CD4-positive, alpha-beta T cell treated with Interleukin-2 at 100 ng/mL for 4 hours (primary cell): ENCODE measurements around the gene TCP11L2.

Experiments used
- DNase-seq: peaks from one replicate; pipeline ENCODE4 v3.0.0-alpha.2; 2020; ENCODE audit warnings: low spot score

TCP11L2 gene

DNA sequence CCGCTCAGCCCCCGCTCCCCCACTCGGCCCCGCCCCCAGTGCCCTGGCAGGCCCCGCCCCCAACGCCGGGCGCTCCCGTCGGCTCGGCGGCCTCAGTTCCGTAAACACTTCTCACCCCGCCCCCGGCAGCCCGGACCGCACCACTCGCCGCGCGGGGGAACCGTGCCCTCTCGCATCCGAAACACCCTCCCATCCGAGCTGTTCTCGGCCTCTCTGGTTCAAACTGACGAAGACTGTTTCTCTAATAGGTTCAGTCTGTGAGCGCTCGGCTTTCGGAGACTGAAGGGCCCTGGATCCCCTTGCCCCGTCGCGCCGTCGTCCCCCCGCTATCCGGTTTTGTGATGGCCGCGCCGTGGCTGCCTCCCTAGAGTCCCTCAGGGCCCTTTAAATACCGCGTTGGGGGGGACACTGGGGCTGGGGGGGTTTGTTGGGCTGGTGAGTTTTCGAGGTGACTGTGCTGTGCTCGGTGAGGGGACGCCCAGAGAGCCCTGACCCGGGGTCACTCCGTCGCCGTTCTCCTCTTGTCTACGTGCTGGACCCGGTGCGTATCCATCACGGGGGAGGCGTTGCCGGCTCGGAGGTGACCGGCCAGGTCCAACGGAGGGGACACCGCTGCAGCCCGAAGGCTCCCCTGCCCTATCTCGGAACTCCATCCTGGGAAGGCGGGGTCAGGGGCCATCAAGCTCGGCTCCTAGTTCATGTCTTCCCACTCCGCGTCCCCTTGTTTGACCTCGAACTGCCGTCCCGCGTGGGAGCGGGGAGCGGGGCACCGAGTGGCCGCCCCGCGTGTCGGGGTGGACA, at the start of gene TCP11L2:
TSS of gene TCP11L2 (plus strand) at position 333 of the 801 bp plus-strand sequence. CDS start 8,343 bp downstream, outside the sequence.
- peak; percentile 90 for DNase-seq

DNA sequence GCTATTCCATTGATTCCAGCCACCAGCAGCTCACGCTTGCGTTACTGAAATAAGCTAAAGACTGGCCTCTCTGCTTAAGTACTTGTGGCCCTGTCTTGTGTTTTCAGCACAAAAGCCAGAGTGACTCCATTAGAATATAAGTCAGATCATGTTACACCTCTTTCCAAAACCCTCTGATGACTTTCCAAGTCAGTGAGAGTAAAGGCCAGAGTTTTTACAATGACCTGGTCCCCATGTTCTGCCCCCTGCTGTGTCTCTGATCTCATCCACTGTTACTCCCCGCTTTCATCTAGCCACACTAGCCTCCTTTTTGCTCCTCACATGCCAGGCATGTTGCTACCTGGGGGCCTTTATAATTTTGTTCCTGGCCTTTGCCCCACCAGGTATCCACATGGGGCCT, 47.8 kb upstream of the TCP11L2 start:
- no peak for DNase-seq

DNA sequence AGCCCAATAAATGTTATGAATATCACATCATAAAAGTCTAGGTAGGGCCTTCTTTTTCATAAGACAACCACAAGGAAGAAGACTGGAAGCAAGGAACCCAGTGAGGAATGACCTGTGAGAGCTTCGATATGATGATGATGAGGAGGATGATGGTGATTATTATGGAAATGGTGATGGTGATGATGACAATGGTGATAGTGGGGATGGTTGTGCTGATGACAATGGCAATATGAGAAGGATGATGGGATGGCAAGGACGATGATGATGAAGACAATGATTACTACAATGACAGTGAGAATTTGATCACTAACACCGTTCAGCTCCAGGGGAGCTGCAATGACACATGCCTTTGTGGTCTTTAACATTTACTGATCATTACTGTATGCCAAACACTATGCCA, 47.0 kb upstream of the TCP11L2 start:
- DNase-seq, result no peak

DNA sequence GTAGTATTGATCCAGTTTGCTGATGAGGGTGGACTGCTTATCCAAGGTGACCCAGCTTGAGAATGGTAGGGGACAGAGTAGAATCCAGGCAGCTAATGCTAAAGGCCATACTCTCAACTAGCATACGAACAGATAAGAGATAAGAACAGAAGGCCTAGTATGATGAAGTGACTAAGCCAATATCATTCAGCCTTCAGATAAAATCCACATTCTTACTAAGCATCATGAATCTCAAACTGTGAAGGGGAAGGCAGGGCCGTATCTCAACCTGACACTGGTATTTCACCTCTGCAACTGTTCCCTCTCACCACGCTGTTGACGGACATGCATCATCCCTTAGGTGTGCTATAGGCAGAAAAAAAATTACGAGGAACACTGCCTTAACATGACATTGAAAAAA, 46.6 kb upstream of the TCP11L2 start:
- DNase-seq, result no peak

DNA sequence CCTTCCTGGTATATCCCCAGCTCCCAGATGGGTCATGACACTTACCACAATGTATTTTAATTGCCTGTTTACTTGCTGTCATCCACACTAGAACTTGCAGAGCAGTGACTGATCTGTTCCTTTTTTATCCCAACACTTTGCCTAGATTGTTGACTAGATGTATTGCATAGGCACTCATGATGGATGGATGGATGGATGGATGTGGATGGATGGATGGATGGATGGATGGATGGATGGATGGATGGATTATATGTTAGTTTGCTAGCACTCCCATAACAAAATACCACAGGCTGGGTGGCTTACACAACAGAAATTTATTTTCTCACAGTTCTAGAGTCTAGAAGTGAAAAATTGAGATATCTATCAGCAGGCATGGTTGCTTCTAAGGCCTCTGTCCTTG, 46.0 kb upstream of the TCP11L2 start:
- no peak for DNase-seq

DNA sequence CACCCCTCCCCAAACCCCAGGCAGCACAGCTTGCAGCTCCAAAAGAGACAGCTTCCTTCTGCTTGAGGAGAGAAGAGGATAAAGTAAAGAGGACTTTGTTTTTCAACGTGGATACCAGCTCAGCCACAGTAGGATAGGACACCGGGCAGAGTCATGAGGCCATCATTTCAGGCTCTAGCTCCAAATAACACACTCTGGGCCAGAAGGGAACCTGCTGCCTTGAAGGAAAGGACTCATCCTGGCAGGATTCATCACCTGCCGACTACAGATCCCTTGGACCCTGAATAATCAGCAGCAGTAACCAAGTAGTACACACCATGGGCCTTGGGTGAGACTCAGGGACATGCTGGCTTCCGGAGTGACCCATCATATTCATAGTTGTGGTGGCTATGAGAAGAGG, 44.3 kb upstream of the TCP11L2 start:
- no peak for DNase-seq

DNA sequence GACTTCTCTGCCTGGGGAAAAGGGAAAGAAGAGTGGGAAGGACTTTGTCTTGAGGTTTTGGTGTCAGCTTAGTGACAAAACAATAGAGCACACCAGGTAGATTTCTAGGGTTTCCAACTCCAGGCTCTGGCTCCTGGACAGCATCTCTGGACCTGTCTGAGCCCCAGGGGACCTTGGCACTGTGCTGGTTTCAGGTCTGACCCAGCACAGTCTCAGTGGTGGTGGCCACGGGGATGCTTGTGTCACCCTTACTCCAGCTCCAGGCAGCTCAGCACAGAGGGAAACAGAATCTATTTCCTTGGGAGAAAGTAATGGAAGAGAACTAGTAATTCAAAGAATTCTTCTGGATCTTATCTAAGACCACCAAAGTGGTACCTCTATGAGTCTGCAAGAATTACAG, 43.6 kb upstream of the TCP11L2 start:
- no peak for DNase-seq

DNA sequence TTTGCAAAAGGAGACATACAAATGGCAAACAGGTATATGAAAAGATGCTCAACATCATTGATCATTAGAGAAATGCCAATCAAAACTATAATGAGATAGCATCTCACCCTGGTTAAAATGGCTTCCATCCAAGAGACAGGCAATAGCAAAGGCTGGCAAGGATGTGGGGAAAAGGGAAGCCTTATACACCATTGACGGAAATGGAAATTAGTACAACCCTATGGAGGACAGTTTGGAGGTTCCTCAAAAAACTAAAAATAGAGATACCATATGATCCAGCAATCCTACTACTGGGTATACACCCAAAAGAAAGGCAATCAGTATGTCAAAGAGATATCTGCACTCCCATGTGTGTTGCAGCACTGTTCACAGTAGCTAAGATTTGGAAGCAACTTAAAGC, 37.4 kb upstream of the TCP11L2 start:
- DNase-seq, result no peak

DNA sequence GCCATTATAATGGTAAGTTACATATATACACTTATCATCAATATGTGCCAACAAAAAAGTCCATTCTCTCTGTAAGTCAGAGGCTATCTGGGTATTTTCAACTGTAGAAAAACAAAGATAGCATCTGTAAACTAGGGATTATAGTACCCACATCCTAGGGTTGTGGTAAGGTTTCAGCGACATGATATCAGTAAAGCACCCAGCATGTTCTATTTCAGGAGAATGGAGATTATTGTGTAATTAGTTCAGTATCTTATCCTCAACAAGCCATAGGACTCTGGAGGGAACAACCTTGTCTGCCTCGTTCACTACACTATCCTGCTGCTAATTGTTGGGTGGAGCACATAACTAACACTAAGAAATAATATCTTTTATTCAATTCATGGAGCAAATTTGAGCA, 35.0 kb upstream of the TCP11L2 start:
- no peak for DNase-seq

DNA sequence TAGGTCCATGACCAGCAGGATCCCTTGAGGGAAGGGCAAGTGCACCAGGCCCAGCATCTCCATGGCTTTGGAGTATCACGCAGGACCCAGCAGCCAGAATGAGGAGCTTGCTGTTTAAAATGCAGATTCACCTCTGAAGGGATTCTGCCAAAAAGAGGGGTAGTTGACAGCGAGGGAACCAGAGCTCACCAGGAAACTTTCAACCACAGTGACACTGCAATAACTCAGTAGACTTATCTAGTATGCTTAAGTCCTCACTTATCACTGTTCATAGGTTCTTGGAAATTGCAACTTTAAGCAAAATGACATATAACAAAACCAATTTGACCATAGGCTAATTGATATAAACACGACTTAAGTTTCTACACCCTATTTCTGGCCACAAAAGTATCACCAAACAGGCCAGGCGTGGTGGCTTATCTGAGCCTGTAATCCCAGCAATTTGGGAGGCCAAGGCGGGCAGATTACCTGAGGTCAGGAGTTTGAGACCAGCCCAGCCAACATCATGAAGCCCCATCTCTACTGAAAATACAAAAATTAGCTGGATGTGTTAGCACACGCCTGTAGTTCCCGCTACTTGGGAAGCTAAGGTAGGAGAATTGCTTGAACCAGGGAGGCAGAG, 33.3 kb upstream of the TCP11L2 start:
- no peak for DNase-seq

DNA sequence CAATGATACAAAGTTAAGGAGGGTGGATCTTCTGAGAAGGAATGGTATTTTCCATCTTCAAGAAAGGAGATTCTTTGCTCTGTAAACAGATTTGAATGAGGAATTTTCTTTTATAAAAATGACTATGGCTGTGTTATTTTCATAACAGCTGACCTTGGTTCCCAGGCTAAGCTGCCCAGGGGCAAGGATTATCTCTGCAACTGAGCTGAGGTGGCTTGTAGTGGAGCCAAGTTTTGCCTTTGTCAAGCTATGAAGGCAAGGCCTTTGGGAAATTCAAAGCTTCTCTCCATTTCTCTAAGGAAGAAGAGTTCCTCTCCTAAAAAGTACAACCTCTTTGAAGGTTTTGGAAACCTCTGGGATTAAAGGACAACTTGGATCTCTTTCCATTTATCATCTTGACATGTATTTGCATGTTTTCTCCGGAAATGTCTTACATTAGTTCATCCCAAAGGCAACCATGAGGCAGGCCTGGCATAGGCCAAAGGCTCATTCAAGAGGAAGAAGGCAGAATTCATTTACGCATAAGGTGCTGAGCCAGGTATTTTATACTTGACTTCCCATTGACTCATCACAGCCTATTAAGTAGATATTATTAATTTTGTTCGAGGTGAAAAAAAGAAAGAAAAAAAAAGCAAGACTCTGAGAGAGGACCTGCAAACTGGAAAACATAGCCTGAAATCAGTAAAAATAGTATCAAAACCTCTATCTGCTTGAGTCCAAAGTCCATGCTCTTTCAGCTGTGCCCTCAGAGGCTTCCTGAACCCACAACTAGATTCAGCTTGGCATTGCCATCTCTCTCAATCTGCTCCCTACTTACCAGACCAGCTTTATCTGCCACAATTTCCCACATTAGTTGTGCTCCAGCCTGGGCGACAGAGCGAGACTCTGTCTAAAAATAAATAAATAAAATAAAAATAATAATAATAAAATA, 30.7 kb upstream of the TCP11L2 start:
- DNase-seq, result no peak

DNA sequence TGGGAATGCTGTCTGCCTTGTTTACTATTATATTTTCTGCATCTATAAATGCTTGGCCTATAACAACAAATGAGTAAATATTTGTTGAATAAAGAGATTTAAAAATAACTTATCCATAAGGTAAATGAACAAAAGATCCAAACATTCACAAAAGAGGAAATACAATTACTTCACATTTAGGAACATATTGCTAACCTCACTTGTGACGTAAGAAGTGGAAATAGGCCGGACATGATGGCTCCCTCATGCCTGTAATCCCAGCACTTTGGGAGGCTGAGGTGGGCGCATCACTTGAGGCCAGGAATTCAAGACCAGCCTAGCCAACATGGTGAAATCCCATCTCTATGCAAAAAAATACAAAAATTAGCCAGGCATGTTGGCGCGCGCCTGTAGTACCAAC, 29.0 kb upstream of the TCP11L2 start:
- DNase-seq, result no peak

DNA sequence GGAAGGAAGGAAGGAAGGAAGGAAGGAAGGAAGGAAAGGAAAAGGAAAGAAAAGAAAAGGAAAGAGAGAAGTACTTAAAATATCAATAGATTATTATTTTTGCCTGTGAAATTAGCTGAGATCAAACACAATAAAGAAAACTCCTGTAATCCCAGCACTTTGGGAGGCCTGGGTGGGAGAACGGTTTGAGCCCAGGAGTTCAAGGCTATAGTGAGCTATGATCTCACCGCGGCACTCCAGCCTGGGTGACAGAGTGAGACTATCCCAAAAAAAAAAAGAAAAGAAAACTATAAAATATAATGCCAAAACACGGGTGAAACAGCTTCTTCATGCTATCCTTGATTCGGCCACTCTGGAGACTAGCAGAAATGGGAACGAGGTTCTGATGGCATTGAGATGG, 28.5 kb upstream of the TCP11L2 start:
- DNase-seq, result no peak

DNA sequence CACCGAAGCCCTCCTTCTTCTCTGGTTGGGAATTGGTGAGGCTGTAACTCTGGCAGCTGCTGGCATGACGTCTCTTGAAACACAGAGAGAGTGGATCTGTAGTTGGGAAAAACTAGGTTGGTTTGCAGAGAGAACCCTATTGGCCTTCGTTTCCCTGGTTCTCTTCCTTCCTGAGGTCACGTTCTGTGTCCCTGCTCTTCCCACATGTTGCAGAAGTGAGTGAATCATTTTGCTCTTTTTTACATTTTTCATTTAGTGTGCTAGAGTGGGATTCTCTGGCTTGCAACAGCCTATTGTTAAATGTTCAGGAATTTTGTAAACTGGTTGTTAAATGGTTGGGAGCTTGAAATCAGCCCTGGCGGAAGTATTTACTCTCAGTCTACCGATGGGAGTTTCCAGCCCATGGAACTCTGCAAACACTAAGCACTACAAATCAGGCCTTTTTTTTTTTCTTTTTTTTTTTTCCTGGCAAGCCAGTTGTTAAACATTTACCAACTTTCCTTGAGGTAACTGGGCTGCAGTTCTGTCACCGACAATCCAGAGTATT, 27.9 kb upstream of the TCP11L2 start:
- no peak for DNase-seq

DNA sequence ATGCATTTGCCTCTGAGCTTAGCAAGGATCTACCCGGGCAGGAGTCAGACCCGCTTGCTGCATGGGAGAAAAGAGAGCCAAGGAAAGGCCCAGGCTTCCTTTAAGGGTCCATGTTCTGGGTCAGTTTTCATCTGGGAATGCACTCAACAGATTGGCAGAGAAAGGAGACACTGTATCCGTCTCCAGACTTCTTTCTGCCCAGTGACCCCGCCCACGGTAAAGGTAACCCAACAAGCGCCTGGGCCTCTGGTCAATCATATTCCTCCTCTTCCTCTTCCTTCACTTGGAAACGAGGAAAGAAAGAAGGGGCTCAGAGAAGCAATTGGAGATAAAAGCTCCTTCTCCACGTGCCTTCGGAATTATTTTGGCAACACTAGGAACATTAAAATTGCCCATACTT, 27.1 kb upstream of the TCP11L2 start:
- DNase-seq, result no peak

DNA sequence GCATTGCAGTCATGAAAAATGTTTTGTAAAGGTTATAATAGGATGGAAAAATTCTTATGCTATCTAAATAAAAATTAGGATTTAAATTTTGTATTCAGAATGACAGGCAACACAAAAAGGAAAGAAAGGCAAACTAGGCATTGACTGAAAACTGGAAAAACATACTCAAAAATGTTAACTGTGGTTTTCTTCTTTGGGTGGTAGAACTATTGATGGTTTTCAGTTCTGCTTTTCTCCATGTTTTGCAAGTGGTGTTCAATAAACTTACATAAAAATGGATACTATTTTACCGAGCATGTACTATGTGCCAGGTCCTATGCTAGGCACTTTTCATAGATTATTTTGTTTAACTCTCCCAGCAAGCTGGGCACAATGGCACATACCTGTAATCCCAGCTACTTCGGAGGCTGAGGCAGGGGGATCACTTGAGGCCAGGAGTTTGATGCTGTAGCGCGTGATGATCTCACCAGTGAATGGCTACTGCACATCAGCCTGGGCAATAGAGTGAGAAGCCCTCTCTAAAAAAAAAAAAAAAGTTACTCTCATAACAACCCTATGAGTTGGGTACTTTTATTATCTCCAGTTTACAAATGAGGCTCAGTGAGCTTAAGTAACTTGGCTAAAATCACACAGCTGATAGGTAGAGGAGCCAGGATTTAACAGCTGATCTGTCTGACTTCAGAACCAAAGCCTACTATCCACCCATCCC, 26.3 kb upstream of the TCP11L2 start:
- DNase-seq, result no peak

DNA sequence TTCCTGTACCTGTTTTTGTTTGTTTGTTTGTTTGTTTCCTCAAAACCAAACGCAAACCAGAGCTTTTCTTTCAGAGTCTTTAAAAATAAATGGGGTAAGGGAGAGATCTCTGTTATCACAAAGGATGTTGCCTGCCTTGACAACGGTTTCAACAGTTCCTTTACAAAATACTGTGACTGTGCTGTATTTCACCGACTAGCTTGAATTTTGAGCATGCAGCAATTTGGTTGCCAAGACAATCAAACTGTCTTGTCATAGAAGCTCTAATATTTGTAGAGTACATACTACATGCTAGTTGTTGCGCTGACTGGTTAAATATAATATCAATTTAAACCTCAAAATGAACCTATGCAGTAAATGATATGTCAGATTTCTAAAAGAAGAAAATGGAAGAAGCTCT, 22.4 kb upstream of the TCP11L2 start:
- no peak for DNase-seq

DNA sequence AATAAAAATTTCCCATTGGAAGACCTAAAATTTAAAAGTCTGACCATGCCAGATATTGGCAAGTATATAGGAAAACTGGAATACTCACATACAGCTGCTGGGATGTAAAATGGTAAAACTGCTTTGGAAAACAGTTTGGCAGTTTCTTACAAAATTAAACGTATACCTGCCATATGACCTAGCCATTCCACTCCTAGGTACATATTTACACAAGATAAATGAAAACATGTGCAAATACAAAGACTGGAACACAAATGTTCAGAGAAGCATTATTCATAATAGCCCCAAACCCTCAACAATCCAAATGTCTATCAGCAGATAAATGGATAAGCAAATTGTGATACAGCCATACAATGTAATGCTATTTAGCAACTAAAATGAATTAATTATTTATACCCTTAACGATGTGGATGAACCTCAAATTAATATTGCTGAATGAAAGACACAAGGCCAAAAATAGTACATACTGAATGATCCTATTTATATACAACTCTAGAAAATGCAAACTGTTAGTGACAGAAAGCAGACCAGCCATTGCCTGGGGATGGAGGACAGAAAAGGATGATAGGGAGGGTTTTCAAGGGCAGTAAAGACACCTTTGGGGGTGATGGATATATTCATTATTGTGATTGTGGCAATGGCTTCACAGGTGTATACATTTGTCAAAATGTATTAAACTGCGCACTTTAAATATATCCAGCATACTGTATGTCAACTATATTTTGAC, 21.3 kb upstream of the TCP11L2 start:
- DNase-seq, result no peak

DNA sequence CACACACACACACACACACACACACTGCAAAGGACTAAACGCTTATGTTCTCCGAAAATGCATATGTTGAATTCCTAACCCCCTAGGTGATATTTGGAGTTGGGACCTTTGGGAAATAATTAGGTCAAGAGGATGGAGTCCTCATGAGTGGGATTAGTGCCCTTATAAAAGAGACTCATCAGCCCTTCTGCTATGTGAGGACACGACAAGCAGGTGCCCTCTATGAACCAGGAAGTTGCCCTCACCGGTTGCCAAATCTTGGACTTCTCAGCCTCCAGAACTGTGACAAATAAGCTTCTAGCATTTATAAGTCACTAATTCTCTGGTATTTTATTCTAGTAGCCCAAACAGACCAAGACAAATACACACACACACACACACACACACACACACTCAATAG, 20.7 kb upstream of the TCP11L2 start:
- DNase-seq, result no peak

DNA sequence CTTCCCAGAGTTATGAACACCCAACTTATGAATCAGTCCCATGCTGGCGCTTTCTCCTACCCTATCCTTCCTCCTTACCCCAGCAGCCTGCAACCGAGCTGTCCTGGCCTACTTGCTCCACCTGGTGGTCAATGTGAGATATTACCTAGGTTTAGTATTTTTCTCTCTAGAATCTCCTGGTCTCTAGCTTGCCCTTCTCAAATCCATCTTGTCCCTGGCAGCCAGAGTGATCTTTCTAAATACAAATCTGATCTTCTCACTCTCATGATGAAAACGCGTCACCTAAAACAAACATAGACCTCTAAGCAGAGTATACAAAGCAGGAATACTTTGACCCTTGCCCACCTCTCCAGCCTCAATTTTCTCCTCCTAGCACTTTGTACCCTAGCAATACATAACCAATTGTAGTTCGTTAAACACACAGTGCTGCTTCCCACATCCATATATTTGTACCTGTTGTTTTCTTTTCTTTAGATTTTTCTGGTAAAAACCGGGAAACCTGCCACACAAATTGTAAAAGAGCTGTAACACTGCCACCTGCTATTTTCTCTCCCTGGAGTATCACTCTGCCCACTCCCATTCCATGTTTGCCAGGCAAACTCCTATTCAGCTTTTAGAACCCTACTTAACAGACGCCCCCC, 20.0 kb upstream of the TCP11L2 start:
- peak; percentile 64 for DNase-seq
